Activated CD8-positive, alpha-beta memory T cell treated with anti-CD3 and anti-CD28 coated beads for 36 hours (primary cell): ENCODE results near the gene DPEP3. TPM values are rescaled to one million over a fixed set of nuclear protein-coding genes. Genes with fewer than 3 reads are reported as not detected.

ENCODE experiments used
- CTCF ChIA-PET: fragments of 350-600 bp; sonication (Branson Sonifier 250); formaldehyde crosslinking; loops from one replicate; lab custom pipeline; 2021; ENCODE audit warnings: antibody characterized with exemption; lab: Charles Lee
- POLR2A ChIA-PET: fragments of 350-600 bp; sonication (Branson Sonifier 250); formaldehyde crosslinking; loops from one replicate; lab custom pipeline; 2021; ENCODE audit warnings: antibody characterized with exemption; lab: Charles Lee
- total RNA-seq, 2 experiments: library from RNA; stranded (reverse); gene quantifications; one replicate each; pipeline ENCODE4 v1.2.3, GENCODE V29; 2021

Gene DPEP3
- total RNA-seq, 2 experiments from 2014 or later, result 0.17 to 0.40 TPM

- ChIA-PET CTCF (interaction anchor here (0.6 to 1.4 kb wide), 4 partner anchors 10 to 58 kb away, joined by 3 to 5 read pairs (median 4); partner anchors contain the start of gene DPEP3), POLR2A (interaction anchor here (0.6 to 1.4 kb wide), 3 partner anchors 24 to 1476 kb away, joined by 3 to 6 read pairs (median 3); partner anchors contain the start of genes DDX28 and DUS2)
Measured at GRCh38 chr16:67998779-67999688, 18.7 kb upstream of the DPEP3 start, which contains the start of gene DPEP2. TSS of gene DPEP2 (minus strand) at chr16:67999484. CDS start at chr16:67993212, 6,272 bp downstream.

GRCh38 chr16:67998231-67998778 lies 18.0 kb upstream of the DPEP3 start:
- CTCF ChIA-PET, result interaction anchor here (0.6 to 1.4 kb wide), 4 partner anchors 10 to 59 kb away, joined by 3 to 5 read pairs (median 4); partner anchors contain the start of gene DPEP3
- POLR2A ChIA-PET, result interaction anchor here (0.5 to 1.4 kb wide), 4 partner anchors 25 to 1476 kb away, joined by 3 to 6 read pairs (median 3); partner anchors contain the start of genes DDX28 and DUS2

- CTCF ChIA-PET, result interaction anchor here (1.2 kb wide), 1 partner anchor 26 kb away, joined by 3 read pairs; the partner anchor contains the start of genes DDX28 and DUS2
- POLR2A ChIA-PET, result no interaction called here
Measured at GRCh38 chr16:67996666-67997065, 16.4 kb upstream of the DPEP3 start.

DNA sequence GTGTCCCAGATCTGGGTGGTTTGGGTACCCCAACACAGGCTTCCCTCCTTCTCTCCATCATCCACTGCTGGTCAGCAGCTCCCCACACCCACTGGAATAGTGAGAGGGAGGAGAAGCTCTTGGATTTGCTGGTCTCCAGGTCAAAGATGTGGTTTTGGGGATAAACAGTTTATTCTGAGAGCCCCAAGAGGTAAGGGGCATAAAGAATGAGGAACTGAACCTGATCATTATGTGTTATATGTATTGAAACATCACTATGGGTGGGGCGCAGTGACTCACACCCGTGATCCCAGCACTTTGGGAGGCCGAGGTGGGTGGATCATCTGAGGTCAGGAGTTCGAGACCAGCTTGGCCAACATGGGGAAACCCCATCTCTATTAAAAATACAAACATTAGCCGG lies 15.1 kb upstream of the DPEP3 start:
- POLR2A ChIA-PET, result no interaction called here
- CTCF ChIA-PET, result interaction anchor here (1.0 to 2.7 kb wide), 3 partner anchors 11 to 235 kb away, joined by 3 to 7 read pairs (median 4); no protein-coding TSS in a partner anchor

GRCh38 chr16:67994040-67994408 lies 13.7 kb upstream of the DPEP3 start:
- POLR2A ChIA-PET, result interaction anchor here (0.6 kb wide), 1 partner anchor 47 kb away, joined by 3 read pairs; no protein-coding TSS in a partner anchor
- CTCF ChIA-PET, result interaction anchor here (0.7 to 2.7 kb wide), 8 partner anchors 9 to 236 kb away, joined by 3 to 7 read pairs (median 3); partner anchors contain the start of genes DDX28, DPEP2NB and DUS2

DNA sequence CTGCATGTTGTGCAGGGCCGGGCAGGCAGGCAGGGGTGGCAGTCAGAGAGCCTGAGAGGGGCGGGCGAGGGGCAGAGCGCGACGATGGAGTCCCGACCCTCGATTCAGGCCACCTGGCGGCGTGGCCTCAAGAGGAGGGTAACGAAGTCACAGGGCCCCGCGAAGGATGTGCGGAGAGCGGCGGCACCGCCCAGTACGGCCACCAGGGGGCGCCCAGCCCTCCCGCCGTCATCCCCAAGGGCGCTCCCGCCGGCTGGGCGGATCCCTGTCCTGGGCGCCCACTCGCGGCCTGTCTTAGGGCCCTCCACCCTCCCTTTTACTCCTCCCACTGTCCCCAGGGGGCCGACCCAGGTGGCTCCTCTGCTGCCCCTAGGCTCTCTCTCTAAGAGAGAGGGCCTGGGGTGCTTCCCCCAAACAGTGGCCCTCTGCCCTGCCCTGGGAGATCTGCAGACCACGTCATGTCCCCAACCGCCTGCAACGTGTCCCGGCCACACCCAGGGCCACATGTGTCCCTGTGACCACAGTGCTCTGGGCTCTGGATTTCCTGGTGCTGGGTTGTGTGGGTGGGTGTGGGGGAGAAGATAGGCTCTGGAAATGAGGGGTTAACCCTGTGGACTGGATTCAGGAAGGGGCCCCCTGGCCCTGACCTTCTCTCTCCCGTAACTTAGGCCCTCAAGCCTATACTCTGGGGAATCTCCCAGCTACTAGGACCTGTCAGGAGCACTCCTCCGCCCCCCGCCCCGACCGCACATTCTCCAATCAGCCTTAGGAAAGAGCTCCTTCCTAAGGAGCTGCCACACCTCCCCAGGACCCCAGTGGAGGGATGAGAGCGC lies 13.1 kb upstream of the DPEP3 start:
- CTCF ChIA-PET, result interaction anchor here (0.7 to 2.7 kb wide), 10 partner anchors 8 to 237 kb away, joined by 3 to 13 read pairs (median 3); partner anchors contain the start of genes DDX28, DPEP2NB and DUS2
- POLR2A ChIA-PET, result interaction anchor here (0.6 kb wide), 1 partner anchor 47 kb away, joined by 3 read pairs; no protein-coding TSS in a partner anchor

GRCh38 chr16:67992661-67993206 lies 12.4 kb upstream of the DPEP3 start:
- POLR2A ChIA-PET, result no interaction called here
- CTCF ChIA-PET, result interaction anchor here (0.9 to 2.7 kb wide), 5 partner anchors 13 to 87 kb away, joined by 3 to 13 read pairs (median 4); no protein-coding TSS in a partner anchor

GRCh38 chr16:67990018-67990386 lies 9.7 kb upstream of the DPEP3 start:
- CTCF ChIA-PET, result interaction anchor here (1.0 kb wide), 1 partner anchor 18 kb away, joined by 4 read pairs; no protein-coding TSS in a partner anchor

GRCh38 chr16:67989322-67990017 lies 9.2 kb upstream of the DPEP3 start:
- ChIA-PET CTCF (interaction anchor here (1.0 kb wide), 2 partner anchors 17 to 33 kb away, joined by 3 to 4 read pairs; no protein-coding TSS in a partner anchor), POLR2A (no interaction called here)

More at GRCh38 chr16:67990018-67990386, 9.7 kb upstream of the DPEP3 start:
- POLR2A ChIA-PET, result no interaction called here

- CTCF ChIA-PET, result interaction anchor here (1.0 kb wide), 2 partner anchors 16 to 34 kb away, joined by 3 to 4 read pairs; no protein-coding TSS in a partner anchor
- POLR2A ChIA-PET, result interaction anchor here (0.7 kb wide), 1 partner anchor 326 kb away, joined by 3 read pairs; no protein-coding TSS in a partner anchor
Measured at GRCh38 chr16:67988675-67989074, 8.4 kb upstream of the DPEP3 start.

- ChIA-PET CTCF (no interaction called here), POLR2A (interaction anchor here (0.7 kb wide), 1 partner anchor 325 kb away, joined by 3 read pairs; no protein-coding TSS in a partner anchor)
Measured at GRCh38 chr16:67987460-67988160, 7.3 kb upstream of the DPEP3 start.

DNA sequence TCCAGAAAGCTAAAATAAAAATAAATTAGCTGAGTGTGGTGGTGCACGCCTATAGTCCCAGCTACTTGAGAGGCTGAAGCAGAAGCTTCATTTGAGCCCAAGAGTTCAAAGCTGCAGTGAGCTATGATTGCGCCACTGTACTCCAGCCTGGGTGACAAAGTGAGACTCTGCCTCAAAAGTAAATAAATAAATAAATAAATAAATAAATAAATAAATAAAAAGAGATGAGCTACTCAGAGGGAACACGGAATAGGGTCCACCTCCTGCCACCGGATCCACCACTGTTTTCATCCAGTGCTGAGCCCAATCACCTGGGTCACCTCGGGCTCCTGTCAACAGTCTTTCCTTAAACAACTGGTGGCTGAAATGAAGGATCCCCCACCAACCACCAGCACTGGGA lies 6.7 kb upstream of the DPEP3 start:
- CTCF ChIA-PET, result no interaction called here
- POLR2A ChIA-PET, result no interaction called here

DNA sequence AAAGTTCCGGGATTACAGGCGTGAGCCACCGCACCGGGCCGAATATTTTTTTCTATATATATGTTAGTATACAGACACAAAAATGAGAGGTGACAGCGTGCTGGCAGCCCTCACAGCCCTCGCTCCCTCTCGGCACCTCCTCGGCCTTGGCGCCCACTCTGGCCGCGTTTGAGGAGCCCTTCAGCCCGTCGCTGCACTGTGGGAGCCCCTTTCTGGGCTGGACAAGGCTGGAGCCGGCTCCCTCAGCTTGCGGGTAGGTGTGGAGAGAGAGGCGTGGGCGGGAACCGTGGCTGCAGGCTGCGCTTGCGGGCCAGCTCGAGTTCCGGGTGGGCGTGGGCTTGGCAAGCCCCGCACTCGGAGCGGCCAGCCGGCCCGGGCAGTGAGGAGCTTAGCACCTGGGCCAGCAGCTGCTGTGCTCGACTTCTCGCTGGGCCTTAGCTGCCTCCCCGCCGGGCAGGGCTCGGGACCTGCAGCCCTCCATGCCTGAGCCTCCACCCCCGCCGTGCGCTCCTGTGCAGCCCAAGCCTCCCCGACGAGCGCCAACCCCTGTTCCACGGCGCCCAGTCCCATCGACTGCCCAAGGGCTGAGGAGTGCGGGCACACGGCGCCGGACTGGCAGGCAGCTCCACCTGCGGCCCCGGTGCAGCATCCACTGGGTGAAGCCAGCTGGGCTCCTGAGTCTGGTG lies 1.9 kb upstream of the DPEP3 start:
- CTCF ChIA-PET, result no interaction called here
- POLR2A ChIA-PET, result no interaction called here

DNA sequence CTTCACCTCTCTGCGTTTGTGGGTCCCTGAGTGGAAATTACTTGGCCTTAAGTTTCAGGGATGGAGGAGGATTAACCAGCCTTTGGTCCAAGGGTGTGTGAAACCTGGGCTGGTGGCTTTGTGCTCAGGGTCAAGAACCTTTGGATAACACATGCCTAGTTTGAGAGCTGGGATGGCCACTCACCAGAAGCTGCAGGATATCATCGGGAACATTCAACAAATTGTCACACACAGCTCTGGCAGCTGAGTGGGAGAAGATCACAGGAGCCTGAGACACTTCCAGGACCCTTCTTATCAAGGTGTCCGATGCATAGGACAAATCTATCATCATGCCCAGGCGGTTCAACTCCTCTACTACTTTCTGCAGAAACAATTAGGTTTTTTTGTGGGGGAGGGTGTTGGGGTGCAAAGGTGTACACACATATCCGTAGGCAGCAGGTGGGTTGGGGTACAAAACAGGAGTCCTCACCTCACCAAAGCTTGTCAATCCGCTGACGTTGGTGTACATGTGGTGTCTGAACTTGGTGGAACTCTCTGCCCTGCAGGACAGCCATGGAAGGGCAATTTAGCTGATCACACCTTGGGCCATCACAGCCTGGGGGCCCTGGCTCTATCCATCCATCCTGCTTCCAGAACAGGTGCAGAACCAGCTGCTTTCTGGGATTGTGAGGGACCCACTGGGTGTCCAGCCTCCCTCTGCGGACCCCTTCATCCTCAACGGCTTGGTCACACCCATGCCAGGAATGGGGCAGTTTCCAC lies 2.7 kb downstream of the DPEP3 start:
- CTCF ChIA-PET, result interaction anchor here (0.7 to 1.4 kb wide), 2 partner anchors 15 to 94 kb away, joined by 3 read pairs; no protein-coding TSS in a partner anchor
- POLR2A ChIA-PET, result no interaction called here

GRCh38 chr16:67977005-67977404 lies 3.3 kb downstream of the DPEP3 start:
- ChIA-PET CTCF (interaction anchor here (0.7 to 1.4 kb wide), 2 partner anchors 16 to 93 kb away, joined by 3 read pairs; no protein-coding TSS in a partner anchor), POLR2A (no interaction called here)
